ENCODE measurements around the gene ACADVL. TPM values are rescaled to one million over a fixed set of nuclear protein-coding genes. Genes with fewer than 3 reads are reported as not detected.

The ACADVL gene
- total RNA-seq, 1 experiment from 2014 or later: 558 TPM

DNA sequence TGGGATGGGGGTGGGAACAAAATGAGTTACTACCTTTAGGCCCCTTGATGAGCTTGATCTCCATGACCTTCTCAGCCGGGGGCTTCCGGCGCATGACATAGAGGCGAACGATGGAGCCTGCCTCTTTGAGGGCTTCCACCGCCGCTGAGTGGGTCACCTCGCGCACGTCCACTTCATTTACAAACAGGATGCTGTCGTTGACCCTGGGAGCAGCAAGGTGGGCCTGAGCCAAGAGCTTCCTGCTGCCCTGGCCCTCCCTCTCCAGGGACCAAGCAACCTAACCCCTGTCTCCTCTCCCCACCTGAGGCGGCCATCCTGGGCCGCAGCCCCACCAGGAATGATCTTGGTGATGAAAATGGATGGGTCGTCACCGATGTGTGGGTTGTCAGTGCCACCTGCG, 16.3 kb upstream of the ACADVL start:
- BruUV-seq (replicated peaks): TSS peak; percentile 37
- ATAC-seq (no peak), DNase-seq (no peak)
- H3K9me3 ChIP-seq (ENCODE audit: low read length): no peaks in the 10 kb centered on the region
- CTCF ChIA-PET: no interaction called here
- no peaks in the 10 kb centered on the region for H3K9me2 ChIP-seq (replicated peaks; ENCODE audit: low read length)
- H3K79me2 ChIP-seq (ENCODE audit: low read length): no peaks in the 10 kb centered on the region
- no peak for TF ChIP-seq EZH2 (IDR thresholded peaks at IDR 0.05; ENCODE audit: low read length, unreplicated experiment)
- TF ChIP-seq, protein P1, sequence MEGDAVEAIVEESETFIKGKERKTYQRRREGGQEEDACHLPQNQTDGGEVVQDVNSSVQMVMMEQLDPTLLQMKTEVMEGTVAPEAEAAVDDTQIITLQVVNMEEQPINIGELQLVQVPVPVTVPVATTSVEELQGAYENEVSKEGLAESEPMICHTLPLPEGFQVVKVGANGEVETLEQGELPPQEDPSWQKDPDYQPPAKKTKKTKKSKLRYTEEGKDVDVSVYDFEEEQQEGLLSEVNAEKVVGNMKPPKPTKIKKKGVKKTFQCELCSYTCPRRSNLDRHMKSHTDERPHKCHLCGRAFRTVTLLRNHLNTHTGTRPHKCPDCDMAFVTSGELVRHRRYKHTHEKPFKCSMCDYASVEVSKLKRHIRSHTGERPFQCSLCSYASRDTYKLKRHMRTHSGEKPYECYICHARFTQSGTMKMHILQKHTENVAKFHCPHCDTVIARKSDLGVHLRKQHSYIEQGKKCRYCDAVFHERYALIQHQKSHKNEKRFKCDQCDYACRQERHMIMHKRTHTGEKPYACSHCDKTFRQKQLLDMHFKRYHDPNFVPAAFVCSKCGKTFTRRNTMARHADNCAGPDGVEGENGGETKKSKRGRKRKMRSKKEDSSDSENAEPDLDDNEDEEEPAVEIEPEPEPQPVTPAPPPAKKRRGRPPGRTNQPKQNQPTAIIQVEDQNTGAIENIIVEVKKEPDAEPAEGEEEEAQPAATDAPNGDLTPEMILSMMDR (conservative IDR thresholded peaks at IDR 0.05; ENCODE audit: low read depth, low read length): no peak
- no peak for TF ChIP-seq EZH2phosphoT487 (IDR thresholded peaks at IDR 0.05; ENCODE audit: borderline replicate concordance, low read length)
- H3K4me2 ChIP-seq (ENCODE audit: low read length): no peak overlapping the region
- H3K27ac ChIP-seq (ENCODE audit: low read length): no peak overlapping the region
- intact Hi-C loops (cut with micrococcal nuclease): no loop called here
- no peak overlapping the region for H2AFZ ChIP-seq (ENCODE audit: low read length)
- H3K9ac ChIP-seq (ENCODE audit: low read length): no peak overlapping the region
- H3F3A ChIP-seq (ENCODE audit: low read length, unreplicated experiment): no peaks in the 10 kb centered on the region
- no peaks in the 10 kb centered on the region for H3K27me3 ChIP-seq (ENCODE audit: low read length)
- H4K20me1 ChIP-seq (ENCODE audit: low read length): no peaks in the 10 kb centered on the region
- POLR2A ChIA-PET (ENCODE audit: unreplicated experiment): no interaction called here
- H3K4me1 ChIP-seq (ENCODE audit: insufficient read depth, low read length): no peaks in the 10 kb centered on the region
- no peak overlapping the region for H3K4me3 ChIP-seq (ENCODE audit: low read length)
- H3K36me3 ChIP-seq (ENCODE audit: low read depth, low read length): no peaks in the 10 kb centered on the region

DNA sequence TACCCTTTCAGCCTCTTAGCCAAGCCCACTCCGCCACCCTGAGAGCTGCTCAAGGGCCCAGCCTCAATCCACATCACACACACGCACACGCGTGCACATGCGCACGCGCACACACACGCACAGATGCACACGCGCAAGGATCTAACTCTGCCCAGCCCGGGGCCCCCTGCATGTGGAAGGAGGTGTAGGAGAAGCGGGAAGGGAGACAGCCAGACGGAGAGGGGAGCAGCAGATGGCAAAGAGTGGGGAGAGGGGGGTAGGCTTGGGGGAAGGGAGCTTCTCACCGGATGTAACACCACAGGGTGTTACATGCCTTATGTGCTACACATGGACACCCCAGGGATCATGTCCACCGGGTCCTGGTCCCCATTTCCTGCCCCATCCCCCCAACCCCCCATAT, 15.4 kb upstream of the ACADVL start:
- no peak for ATAC-seq

DNA sequence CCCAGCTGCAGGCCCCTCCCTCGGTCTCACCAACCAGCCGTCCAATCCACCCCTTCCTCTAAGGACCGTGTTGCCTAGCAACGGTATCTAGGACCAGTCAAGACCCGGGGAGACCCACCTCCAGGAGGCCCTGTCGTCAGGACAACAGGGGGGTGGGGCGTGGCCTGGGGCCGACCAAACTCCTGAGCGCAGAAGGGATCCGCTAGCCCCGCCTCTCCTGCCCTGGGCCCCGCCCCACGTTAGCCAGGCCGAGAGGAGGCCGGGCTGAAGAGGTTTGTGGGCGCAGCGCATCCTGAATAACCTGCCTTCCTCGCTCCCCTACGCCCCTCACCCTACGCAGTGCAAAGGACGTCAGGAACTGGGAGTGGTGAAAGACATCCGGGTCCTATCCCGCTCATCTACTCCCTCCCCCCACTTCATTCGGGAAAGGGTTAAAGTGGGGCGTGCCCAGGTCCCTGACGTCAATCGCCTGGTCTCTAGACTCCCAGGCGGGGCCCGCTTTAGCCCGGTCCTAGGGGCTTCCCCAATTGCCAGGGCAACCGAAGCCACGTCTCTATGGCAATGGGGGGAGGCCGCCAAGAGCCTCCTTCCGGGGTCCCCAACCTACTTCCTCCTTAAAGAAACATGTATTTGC, 14.8 kb upstream of the ACADVL start:
- ChIA-PET CTCF (no interaction called here), POLR2A (ENCODE audit: unreplicated experiment) (no interaction called here)
- Histone ChIP-seq H2AFZ (ENCODE audit: low read length) (no peak overlapping the region), H4K20me1 (ENCODE audit: low read length) (no peaks in the 10 kb centered on the region), H3K9me2 (replicated peaks; ENCODE audit: low read length) (no peaks in the 10 kb centered on the region), H3K79me2 (ENCODE audit: low read length) (no peaks in the 10 kb centered on the region), H3K4me2 (ENCODE audit: low read length) (no peak overlapping the region), H3F3A (ENCODE audit: low read length, unreplicated experiment) (no peaks in the 10 kb centered on the region), H3K9ac (ENCODE audit: low read length) (no peak overlapping the region), H3K4me1 (ENCODE audit: insufficient read depth, low read length) (no peaks in the 10 kb centered on the region), H3K4me3 (ENCODE audit: low read length) (no peak overlapping the region), H3K36me3 (ENCODE audit: low read depth, low read length) (no peaks in the 10 kb centered on the region), H3K27me3 (ENCODE audit: low read length) (no peaks in the 10 kb centered on the region), H3K27ac (ENCODE audit: low read length) (no peak overlapping the region), H3K9me3 (ENCODE audit: low read length) (no peaks in the 10 kb centered on the region)
- no peak for TF ChIP-seq EZH2phosphoT487 (IDR thresholded peaks at IDR 0.05; ENCODE audit: borderline replicate concordance, low read length)
- TF ChIP-seq, protein P1 (conservative IDR thresholded peaks at IDR 0.05; ENCODE audit: low read depth, low read length): no peak
- no peak for TF ChIP-seq EZH2 (IDR thresholded peaks at IDR 0.05; ENCODE audit: low read length, unreplicated experiment)
- intact Hi-C loops (cut with micrococcal nuclease): no loop called here
- no peak for DNase-seq
- BruUV-seq (replicated peaks): no TSS peak
- ATAC-seq: no peak

More for the DNA sequence above, 15.4 kb upstream of the ACADVL start:
- Histone ChIP-seq H3K9me3 (ENCODE audit: low read length) (no peaks in the 10 kb centered on the region), H3K79me2 (ENCODE audit: low read length) (no peaks in the 10 kb centered on the region), H3K4me2 (ENCODE audit: low read length) (no peak overlapping the region), H4K20me1 (ENCODE audit: low read length) (no peaks in the 10 kb centered on the region), H3F3A (ENCODE audit: low read length, unreplicated experiment) (no peaks in the 10 kb centered on the region), H2AFZ (ENCODE audit: low read length) (no peak overlapping the region), H3K9me2 (replicated peaks; ENCODE audit: low read length) (no peaks in the 10 kb centered on the region), H3K9ac (ENCODE audit: low read length) (no peak overlapping the region), H3K36me3 (ENCODE audit: low read depth, low read length) (no peaks in the 10 kb centered on the region), H3K27ac (ENCODE audit: low read length) (no peak overlapping the region), H3K4me1 (ENCODE audit: insufficient read depth, low read length) (no peaks in the 10 kb centered on the region), H3K4me3 (ENCODE audit: low read length) (no peak overlapping the region), H3K27me3 (ENCODE audit: low read length) (no peaks in the 10 kb centered on the region)
- intact Hi-C loops (cut with micrococcal nuclease): no loop called here
- CTCF ChIA-PET: no interaction called here
- POLR2A ChIA-PET (ENCODE audit: unreplicated experiment): no interaction called here
- BruUV-seq (replicated peaks): no TSS peak
- DNase-seq: no peak
- no peak for TF ChIP-seq EZH2phosphoT487 (IDR thresholded peaks at IDR 0.05; ENCODE audit: borderline replicate concordance, low read length)
- TF ChIP-seq, protein P1 (conservative IDR thresholded peaks at IDR 0.05; ENCODE audit: low read depth, low read length): no peak

Data from PC-3 (cell line).